Activated CD8-positive, alpha-beta memory T cell treated with anti-CD3 and anti-CD28 coated beads, Interleukin-2, amount 50 U/mL, for 1 hour (primary cell): ENCODE data around the gene CACNA1S.

ENCODE experiments used
- DNase-seq: peaks from one replicate; pipeline ENCODE4 v3.0.0-alpha.2; 2020; ENCODE audit errors: extremely low read depth

Gene CACNA1S

GRCh38 chr1:201112173-201112731 is at the start of gene CACNA1S:
CACNA1S (minus strand) TSS chr1:201112426; CDS start chr1:201112339, 87 bp downstream.
- DNase-seq, result no peak

- no peak for DNase-seq
These were observed 45.7 kb upstream of the CACNA1S start for GRCh38 chr1:201157949-201158348.

GRCh38 chr1:201156819-201157218 is 44.6 kb upstream of the CACNA1S start:
- no peak for DNase-seq

GRCh38 chr1:201156346-201156745 is 44.1 kb upstream of the CACNA1S start:
- no peak for DNase-seq

GRCh38 chr1:201155354-201155753 is 43.1 kb upstream of the CACNA1S start:
- DNase-seq, result no peak

GRCh38 chr1:201154389-201155165 is 42.4 kb upstream of the CACNA1S start, which contains the start of gene TMEM9:
TMEM9 (minus strand) TSS chr1:201154474; CDS start chr1:201153923, 551 bp downstream.
- peak; percentile 92 for DNase-seq

- no peak for DNase-seq
These were observed 41.5 kb upstream of the CACNA1S start for GRCh38 chr1:201153474-201154388.

- no peak for DNase-seq
These were observed 37.2 kb upstream of the CACNA1S start for GRCh38 chr1:201149400-201149799.

- DNase-seq, result no peak
These were observed 35.3 kb upstream of the CACNA1S start for GRCh38 chr1:201147396-201148015.

- no peak for DNase-seq
These were observed 34.6 kb upstream of the CACNA1S start for GRCh38 chr1:201146626-201147390.

- DNase-seq, result no peak
These were observed 33.6 kb upstream of the CACNA1S start for GRCh38 chr1:201145816-201146215.

GRCh38 chr1:201145132-201145531 is 32.9 kb upstream of the CACNA1S start:
- no peak for DNase-seq

- no peak for DNase-seq
These were observed 32.5 kb upstream of the CACNA1S start for GRCh38 chr1:201144701-201145100.

- DNase-seq, result no peak
These were observed 31.8 kb upstream of the CACNA1S start for GRCh38 chr1:201143726-201144635.

- no peak for DNase-seq
These were observed 30.9 kb upstream of the CACNA1S start for GRCh38 chr1:201142849-201143725.

- DNase-seq, result no peak
These were observed 30.0 kb upstream of the CACNA1S start for GRCh38 chr1:201142011-201142848.

GRCh38 chr1:201141418-201141817 is 29.2 kb upstream of the CACNA1S start:
- no peak for DNase-seq

- DNase-seq, result no peak
These were observed 28.7 kb upstream of the CACNA1S start for GRCh38 chr1:201140941-201141260.
